GM12891 (cell line): ENCODE data around the gene TGM2.

ENCODE experiments used
- DNase-seq: peaks from one replicate; pipeline ENCODE4 v3.0.0; 2011; ENCODE audit warnings: low spot score; ENCODE audit not compliant: insufficient read length
- FAIRE-seq: peaks from 2 replicates; lab custom pipeline; 2011; peaks lifted over from hg19 to GRCh38; lab: Jason Lieb, UNC
- PAX5 ChIP-seq: IDR thresholded peaks from 2 replicates; pipeline ENCODE4 v1.6.1; 2011; ENCODE audit warnings: low read length, moderate library complexity, mild to moderate bottlenecking; ENCODE audit not compliant: insufficient read depth, severe bottlenecking
- POLR2A ChIP-seq: IDR thresholded peaks from 2 replicates; pipeline ENCODE4 v1.6.1; 2011; ENCODE audit warnings: low read depth, low read length, control low read depth
- POLR2AphosphoS5 ChIP-seq: IDR thresholded peaks from 2 replicates; pipeline ENCODE4 v1.6.1; 2011; ENCODE audit warnings: low read depth, low read length, control low read depth
- POU2F2 ChIP-seq: IDR thresholded peaks from 2 replicates; pipeline ENCODE4 v1.6.1; 2011; ENCODE audit warnings: low read depth, mild to moderate bottlenecking, control low read depth, low read length, moderate library complexity
- SPI1 ChIP-seq: IDR thresholded peaks from 2 replicates; pipeline ENCODE4 v1.6.1; 2011; ENCODE audit warnings: low read depth, low read length, control low read depth
- TAF1 ChIP-seq: IDR thresholded peaks from 2 replicates; pipeline ENCODE4 v1.6.1; 2011; ENCODE audit warnings: low read depth, low read length, control low read depth

TGM2 gene

GRCh38 chr20:38156280-38156679, 8.8 kb downstream of the TGM2 start:
- DNase-seq (no peak), FAIRE-seq (no peak)
- TF ChIP-seq POLR2AphosphoS5 (no peak), SPI1 (no peak), TAF1 (no peak), POLR2A (no peak), POU2F2 (no peak), PAX5 (no peak)

- DNase-seq (no peak), FAIRE-seq (no peak)
- no peak for TF ChIP-seq POLR2AphosphoS5
- TF ChIP-seq TAF1: no peak
- TF ChIP-seq SPI1: no peak
- TF ChIP-seq POLR2A: no peak
- no peak for TF ChIP-seq PAX5
- TF ChIP-seq POU2F2: no peak
These were observed 9.3 kb downstream of the TGM2 start for GRCh38 chr20:38155811-38156210.

- FAIRE-seq (no peak), DNase-seq (no peak)
- no peak for TF ChIP-seq POLR2AphosphoS5
- no peak for TF ChIP-seq SPI1
- no peak for TF ChIP-seq PAX5
- no peak for TF ChIP-seq TAF1
- TF ChIP-seq POLR2A: no peak
- TF ChIP-seq POU2F2: no peak
These were observed 11.7 kb downstream of the TGM2 start for GRCh38 chr20:38153401-38153800.

GRCh38 chr20:38152621-38153221, 12.3 kb downstream of the TGM2 start:
- FAIRE-seq (peak; percentile 73), DNase-seq (no peak)
- no peak for TF ChIP-seq PAX5
- no peak for TF ChIP-seq POLR2AphosphoS5
- TF ChIP-seq POLR2A: no peak
- TF ChIP-seq SPI1: no peak
- no peak for TF ChIP-seq POU2F2
- no peak; the same call in 1 of the 2 replicates for TF ChIP-seq TAF1

- FAIRE-seq (no peak), DNase-seq (peak; percentile 78)
- TF ChIP-seq PAX5 (no peak), SPI1 (no peak), POU2F2 (no peak), POLR2A (no peak), POLR2AphosphoS5 (no peak), TAF1 (no peak)
These were observed 12.9 kb downstream of the TGM2 start for GRCh38 chr20:38152175-38152620.

GRCh38 chr20:38151455-38151854, 13.6 kb downstream of the TGM2 start:
- FAIRE-seq (no peak), DNase-seq (no peak)
- TF ChIP-seq POU2F2 (no peak), POLR2AphosphoS5 (no peak), POLR2A (no peak), PAX5 (no peak), TAF1 (no peak), SPI1 (no peak)

GRCh38 chr20:38150335-38151170, 14.5 kb downstream of the TGM2 start:
- DNase-seq (no peak), FAIRE-seq (no peak)
- no peak for TF ChIP-seq POU2F2
- no peak for TF ChIP-seq POLR2AphosphoS5
- no peak for TF ChIP-seq PAX5
- no peak for TF ChIP-seq SPI1
- TF ChIP-seq TAF1: no peak
- TF ChIP-seq POLR2A: no peak

GRCh38 chr20:38148328-38149102, 16.6 kb downstream of the TGM2 start:
- DNase-seq (no peak), FAIRE-seq (no peak)
- TF ChIP-seq POLR2A: no peak
- TF ChIP-seq SPI1: 0 out of 2 replicates have a peak, but pooled peaks have one; percentile 12

GRCh38 chr20:38147751-38148150, 17.3 kb downstream of the TGM2 start:
- TF ChIP-seq POLR2A (no peak), PAX5 (no peak), SPI1 (no peak), TAF1 (no peak), POLR2AphosphoS5 (no peak), POU2F2 (no peak)
- no peak for DNase-seq
- FAIRE-seq: no peak
